ENCODE results near the gene TOMM34. TPM values are rescaled to one million over a fixed set of nuclear protein-coding genes. Genes with fewer than 3 reads are reported as not detected.

The TOMM34 gene
- total RNA-seq: 15.3 and 16.4 TPM in 2 replicates

GRCh38 chr20:44960103-44960852 lies at the start of gene TOMM34:
Gene TOMM34 (minus strand): TSS chr20:44960397. CDS start chr20:44960333, 64 bp downstream.

DNA sequence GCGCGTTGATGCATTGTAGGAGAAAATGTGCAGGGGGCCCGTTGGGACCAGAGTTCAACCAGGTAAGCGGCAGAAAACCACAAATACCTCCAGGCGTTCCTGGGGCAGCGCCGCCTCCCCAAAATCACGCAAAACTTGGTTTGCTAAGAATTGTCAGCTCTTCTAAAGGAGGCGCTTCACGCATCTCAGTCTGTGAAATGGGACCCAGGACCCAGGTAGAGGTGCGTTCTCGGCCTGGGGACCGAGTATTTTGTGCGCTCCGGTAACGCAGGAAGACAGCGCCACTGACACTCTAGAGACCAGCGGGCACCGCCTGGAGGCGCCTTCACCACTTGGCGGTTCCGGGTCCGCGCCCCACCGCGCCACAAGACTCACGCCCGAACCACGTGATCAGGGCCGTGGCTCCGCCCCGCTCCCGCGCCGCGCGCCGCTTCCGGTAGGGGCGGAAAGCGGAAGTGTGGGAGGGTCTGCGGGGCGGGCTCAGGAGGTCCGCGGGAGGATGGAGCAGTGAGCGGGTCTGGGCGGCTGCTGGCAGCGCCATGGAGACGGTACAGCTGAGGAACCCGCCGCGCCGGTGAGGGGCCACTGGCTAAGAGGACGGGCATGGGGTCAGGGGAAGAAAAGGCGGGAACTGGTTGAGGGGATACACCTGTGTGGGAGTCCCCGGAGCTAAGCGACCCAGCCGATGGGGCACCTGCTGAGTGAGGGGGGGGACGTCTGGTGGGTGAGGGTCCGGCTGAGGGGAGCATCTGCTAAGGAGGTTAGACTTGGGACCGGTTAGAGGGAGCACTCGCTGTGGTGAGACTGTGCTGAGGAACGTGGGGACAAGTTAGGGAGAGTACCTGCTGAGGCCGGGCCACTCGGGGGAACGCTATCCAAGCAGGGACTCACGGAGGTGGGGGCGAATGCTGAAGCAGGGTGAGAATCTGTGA lies 6.1 kb upstream of the TOMM34 start, which contains the start of gene STK4:
STK4 (plus strand) TSS at position 483 of the 932 bp plus-strand sequence; CDS start at position 540, 57 bp downstream.

GRCh38 chr20:44909872-44910689 lies 50.1 kb downstream of the TOMM34 start, which contains the start of gene PABPC1L:
Gene PABPC1L (plus strand): TSS chr20:44910060. CDS start chr20:44910144, 84 bp downstream.

Small RNAs within 50 kb of the gene (small RNA-seq; reads per million reads assigned to genes)
- not detected for gene RF00019

Other genes starting within 250 kb of the TOMM34 start
- gene CCN5, start 245.0 kb downstream of the TOMM34 start, total RNA-seq: 21.1 and 76.7 TPM in 2 replicates
- gene KCNK15, start 214.5 kb downstream of the TOMM34 start, total RNA-seq: 6.8 and 28.2 TPM in 2 replicates
- gene RIMS4, start 149.9 kb downstream of the TOMM34 start, total RNA-seq: 0.13 and 0.22 TPM in 2 replicates
- gene YWHAB, start 74.7 kb downstream of the TOMM34 start, total RNA-seq: 133 and 155 TPM in 2 replicates
- 7.2 and 8.4 TPM in 2 replicates for gene PABPC1L, start 50.3 kb downstream of the TOMM34 start, total RNA-seq
- 26.5 and 26.8 TPM in 2 replicates for gene STK4, start 6.1 kb upstream of the TOMM34 start, total RNA-seq
- gene KCNS1, start 140.7 kb upstream of the TOMM34 start, total RNA-seq: not detected in 2 replicates
- gene WFDC5, start 154.8 kb upstream of the TOMM34 start, total RNA-seq: not detected in 2 replicates
- gene WFDC12, start 164.1 kb upstream of the TOMM34 start, total RNA-seq: not detected in 2 replicates
- gene PI3, start 214.5 kb upstream of the TOMM34 start, total RNA-seq: 0.32 TPM in 1 of 2 replicates, not detected in the other
- not detected in 2 replicates for gene SEMG1, start 246.6 kb upstream of the TOMM34 start, total RNA-seq

Data from articular chondrocyte of knee joint (primary cell).